NCI-H128 (cell line): ENCODE results near the gene TIAM1.

Experiments
- DNase-seq: peaks from one replicate; lab custom pipeline; 2025; ENCODE audit not compliant: unreplicated experiment; lab: John Stamatoyannopoulos, UW

Gene TIAM1

DNA sequence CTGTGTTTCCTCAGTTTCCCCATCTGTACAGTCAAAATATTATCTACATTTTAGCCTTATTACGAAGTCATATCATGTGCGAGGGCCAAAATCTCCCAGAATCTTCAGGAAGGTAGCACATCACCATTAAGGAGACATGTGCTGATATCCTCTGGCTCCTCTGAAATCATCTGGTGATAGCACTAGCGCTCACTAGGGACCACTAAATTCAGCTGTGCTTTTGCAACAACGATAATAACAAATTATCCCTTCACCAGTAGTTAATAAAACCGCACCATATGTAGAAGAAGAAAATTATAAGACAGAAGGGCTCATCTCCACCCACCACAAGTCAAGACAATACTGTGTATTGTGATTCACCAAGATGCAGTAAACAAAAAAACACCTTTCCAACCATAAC, 53.3 kb downstream of the TIAM1 start:
- DNase-seq = no peak

DNA sequence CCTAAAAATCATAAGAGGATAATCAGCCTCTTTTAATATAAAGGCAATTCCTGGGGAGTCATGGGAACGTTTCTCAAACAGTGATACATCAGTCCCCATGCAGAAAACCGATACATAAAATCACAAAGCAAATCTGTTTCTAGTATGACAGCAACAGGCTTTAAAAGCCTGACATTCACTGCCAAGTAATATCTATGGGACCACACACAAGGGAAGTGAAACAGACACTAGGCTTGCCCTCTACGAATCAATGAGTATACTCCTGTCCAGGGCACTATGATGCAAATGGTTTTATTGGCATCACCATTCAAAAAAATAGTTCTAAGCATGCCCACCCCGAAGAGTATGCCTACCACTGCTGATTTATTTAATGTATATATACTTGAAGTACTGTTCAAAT, 54.4 kb downstream of the TIAM1 start:
- DNase-seq = no peak

DNA sequence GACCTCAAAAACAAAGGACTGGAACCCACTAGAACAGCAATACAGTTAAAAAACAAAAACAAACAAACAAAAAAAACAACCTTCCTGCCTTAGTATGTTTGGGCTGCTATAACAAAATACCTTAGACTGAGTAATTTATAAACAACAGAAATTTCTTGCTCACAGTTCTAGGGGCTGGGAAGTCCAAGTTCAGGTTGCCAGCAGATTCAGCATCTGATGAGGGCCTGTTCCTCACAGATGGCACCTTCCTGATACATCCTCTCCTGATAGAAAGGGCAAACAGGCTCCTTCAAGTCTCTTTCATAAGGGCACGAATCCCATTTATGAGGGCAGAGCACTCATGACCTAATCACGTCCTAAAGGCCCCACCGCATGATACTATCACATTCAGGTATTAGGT, 55.9 kb downstream of the TIAM1 start:
- DNase-seq = no peak

DNA sequence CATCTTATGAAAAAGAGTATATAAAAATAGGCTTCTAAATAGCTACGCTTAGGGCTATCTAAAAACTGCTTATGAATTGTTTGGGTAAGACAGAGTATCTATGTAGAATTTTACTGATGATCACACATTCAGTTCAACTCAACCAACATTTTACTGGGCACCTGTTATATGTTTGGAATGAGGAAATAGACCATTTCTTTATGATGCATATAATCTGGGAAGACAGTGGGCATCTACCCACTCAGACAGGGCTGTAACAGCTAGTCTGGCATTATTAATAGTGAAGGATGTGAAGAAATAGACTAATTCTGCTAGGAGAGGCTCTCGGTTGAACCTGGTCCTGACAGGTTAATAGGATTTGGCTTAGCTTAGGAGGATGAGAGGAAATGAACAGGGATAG, 56.9 kb downstream of the TIAM1 start:
- no peak for DNase-seq

DNA sequence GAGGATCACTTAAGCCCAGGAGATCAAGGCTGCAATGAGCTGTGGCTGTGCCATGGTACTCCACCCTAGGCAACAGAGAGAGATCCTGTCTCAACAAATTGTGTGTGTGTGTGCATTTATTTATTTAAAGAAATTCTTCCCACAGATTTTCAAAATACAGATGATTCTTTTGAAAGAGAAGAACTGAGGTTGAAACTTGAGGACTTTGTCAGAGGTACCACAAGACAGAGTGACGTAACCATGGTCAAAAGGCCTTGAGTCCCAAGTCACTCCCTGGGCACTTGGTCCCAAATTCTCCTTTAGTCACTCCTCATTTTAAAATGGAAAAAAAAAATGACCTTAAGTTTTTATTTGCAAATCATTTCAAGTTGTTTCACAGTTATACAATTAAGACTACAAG, 57.4 kb downstream of the TIAM1 start:
- no peak for DNase-seq

DNA sequence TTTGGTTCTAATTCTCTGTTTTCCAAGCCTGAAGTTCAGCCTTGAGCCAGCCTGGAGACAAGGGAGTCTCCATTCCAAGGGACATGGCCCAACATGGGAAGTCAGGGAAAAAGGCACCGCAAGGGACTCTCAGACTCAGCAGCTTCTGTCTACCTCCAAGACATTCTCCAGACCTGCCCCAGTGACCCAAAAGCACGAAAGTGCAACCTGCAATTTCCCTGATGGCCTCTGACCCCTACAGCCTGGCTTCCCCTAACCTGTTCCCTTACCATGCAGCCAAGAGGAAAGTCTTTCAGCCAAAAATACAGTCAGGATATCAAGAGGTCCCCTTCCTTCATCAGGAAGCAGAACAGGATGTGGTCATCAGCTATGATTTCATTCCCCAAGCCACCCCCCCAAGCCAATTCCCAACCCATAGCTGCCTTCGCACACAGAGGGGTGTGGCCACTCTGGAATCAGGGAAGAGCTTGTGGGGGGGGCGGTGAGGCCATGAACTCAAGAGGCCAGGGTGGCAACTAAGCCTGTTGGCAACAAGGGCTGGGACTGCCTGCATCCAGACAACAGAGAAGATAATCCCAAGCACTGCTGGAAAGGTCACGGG, 59.2 kb downstream of the TIAM1 start:
- no peak for DNase-seq

DNA sequence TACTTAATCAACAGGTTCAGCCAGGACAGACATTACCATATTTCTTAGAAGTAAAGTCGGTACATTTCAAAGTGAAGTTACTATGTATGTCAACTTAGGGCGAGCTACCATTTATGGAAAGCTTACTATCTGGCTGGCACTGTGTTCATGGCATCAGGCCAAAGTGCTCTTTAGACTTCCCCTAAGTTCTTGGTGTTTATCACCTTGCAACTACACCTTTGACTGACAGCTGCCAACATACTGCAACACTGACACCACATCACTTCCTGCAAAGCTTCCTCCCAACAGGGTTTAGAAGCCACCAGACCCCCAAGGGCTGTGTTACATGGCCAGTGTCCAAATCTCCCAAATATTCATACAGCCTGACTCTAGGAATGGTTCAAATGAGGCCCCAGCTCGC, 61.0 kb downstream of the TIAM1 start:
- no peak for DNase-seq

DNA sequence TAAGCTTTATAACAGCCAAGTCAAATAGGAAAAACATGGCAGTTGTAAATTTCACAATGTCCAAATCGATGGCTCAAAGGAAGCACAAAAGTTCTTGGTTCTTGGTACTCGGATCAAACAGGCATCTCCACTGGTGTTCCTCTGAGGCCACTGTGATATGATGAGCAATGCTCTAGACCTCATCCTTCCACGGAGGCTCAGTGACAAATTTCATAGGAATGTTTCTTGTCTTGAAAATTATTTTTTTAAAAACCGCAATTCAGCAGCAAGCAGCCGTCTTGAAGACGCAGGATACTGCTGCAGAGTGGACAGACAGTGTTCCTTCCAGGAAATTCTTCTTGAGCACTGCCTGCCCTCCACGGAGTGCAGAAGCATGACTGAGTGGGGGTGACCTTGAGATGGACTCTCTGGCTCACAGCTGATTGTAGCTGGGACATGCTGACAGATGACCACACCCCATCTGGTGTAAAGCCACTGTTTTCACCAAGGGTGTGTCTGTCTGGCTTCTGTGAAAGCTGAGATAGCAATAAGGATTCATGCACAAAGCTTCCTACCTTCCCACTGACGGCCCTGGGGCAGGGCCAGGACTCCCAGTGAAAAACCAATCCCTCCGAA, 61.9 kb downstream of the TIAM1 start:
- no peak for DNase-seq

DNA sequence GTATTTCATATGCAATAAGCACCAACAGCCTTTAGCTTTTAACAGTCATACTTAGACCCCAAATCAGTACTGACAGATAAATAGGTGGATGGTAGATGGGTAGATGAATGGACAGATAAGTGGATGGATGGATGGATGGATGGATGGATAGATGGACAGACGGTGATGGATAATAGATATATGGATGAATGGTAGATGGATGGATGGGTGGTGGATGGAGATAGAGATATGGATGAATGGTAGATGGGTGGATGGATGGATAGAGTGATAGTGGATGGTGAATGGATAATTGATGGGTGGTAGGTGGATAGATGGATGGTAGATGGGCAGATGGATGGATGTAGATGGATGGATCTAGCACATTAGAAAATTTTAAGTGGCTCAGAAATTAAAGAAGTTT, 62.5 kb downstream of the TIAM1 start:
- no peak for DNase-seq

DNA sequence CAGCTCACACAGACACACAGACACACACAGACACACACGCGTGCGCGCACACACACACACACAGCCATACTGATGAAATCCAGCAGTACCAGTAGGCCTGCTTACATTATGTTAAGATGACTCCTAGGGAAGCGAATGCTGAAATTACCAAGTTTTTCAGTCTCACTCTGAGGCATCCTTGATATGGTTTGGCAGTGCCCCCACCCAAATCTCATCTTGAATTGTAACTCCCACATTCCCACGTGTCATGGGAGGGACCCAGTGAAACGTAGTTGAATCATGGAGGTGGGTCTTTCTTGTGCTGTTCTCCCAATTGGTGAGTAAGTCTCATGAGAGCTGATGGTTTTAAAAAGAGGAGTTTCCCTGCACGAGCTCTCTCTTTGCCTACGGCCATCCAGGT, 64.1 kb downstream of the TIAM1 start:
- DNase-seq = no peak

DNA sequence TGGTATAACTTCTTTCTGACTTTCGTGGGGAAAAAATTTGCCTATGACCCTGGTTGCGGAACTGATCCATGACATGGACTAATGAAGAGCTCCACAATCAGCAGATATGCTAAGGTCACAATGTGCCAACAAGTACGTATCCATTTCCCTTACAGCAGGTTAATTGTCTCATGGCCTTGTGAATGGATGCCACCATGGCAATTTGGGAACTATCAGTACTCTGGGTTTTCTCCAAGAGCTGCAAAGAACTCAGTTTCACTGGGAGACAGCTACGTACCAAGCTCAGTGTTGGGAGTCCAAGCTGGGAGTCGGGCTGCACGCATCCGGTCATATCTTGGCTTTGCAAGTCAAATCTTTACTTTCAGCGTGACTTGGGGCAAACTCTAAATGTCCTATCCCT, 64.8 kb downstream of the TIAM1 start:
- DNase-seq = no peak

DNA sequence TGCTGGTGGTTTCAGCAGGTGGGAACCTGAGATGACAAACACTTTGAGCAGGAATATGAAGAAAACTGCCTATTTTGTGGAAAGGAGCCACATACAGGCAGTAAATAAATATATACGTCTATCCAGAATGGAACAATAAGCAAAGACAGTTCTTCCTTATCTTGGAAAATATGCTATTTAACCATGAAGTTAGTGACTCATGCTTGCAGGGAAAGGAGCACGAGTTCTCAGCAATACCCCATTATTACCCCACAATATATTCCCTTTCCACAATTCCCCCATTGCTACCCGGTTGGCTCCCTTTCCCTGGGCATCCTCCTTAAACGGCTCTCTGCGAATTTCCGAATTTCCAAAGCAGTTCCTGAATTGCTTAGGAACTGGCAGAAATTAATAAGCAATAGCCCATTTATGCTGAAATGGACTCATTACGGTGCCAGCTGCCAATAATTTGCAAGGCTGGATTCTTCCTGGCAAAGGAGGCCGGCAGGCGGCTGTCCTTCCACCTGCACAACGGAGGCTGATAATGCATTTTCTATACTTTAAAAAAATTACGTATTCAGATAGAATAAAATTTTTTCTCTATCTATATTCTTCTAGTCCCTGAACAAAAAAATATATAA, 65.4 kb downstream of the TIAM1 start:
- DNase-seq = no peak

DNA sequence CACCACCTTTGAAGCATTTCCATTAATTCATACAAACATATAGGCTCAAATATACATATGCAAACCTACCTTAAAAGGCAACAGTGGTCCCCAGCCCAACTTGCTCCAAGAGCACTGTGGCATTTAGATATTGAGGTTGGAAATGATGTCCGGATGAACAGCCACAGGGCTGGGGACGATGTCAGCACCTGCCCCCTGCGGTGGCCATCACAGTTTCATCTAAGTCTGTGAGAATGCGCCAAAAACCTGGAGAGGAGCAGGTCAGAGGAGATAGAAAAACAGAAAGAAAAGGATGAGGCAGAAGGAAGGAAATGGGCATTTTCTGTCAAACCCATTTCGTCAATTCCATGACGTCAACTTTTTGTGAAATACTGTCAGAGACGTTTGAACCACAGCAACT, 67.4 kb downstream of the TIAM1 start:
- no peak for DNase-seq

DNA sequence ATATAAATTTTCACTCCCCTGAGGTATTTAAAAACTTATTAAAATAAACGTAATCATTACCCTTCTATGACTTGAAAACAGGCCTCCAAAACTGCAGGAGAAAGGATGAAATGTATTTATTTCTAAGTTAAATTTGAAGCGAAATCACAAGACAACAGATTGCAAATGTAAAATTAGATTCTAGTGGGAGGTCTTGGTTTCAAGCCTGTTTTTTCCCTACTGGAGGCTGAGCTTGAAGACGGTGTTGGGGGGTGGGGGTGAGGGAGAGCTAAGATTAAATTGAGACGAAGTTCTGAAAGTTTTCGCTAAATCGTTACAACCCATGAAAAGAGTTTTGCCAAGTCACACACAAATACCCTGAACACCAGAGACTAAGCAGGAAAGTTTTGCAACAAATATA, 68.2 kb downstream of the TIAM1 start:
- DNase-seq = no peak

DNA sequence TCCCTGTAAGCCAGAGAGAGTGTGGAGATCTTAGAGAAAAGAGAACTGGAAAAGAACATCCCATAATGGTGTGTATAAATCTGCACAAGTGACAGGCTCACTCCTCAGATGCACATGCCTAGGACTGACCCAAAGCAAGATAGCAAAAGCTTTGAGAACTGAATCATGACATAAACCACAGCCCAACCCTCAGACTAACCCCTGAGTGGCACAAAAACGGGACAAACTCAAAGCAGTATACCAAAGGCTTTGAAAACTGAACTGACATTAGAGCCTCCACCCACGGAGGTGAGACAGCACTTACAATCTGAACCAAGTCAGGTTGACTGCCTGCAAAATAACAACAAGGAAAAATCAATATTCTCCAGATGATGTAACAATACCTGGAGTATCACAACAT, 70.8 kb downstream of the TIAM1 start:
- no peak for DNase-seq

DNA sequence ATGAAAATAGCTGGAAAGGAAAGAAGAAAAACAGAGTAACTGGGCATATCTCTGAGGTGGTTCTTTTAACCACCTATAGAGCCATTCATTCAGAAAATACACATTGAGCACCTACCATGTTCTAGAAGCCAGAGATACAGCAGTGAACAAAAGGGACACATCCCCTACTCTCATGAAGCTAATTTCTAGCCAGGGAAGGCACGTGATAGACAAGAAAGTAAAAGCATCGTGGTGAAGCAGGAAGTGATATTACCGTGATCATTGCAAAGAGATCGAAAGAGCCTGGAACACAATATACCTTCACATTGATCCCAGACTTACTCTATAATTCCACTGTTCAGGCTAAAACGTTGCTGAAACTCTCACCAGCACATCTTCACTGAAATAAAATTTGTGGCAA, 76.0 kb downstream of the TIAM1 start:
- DNase-seq = no peak

DNA sequence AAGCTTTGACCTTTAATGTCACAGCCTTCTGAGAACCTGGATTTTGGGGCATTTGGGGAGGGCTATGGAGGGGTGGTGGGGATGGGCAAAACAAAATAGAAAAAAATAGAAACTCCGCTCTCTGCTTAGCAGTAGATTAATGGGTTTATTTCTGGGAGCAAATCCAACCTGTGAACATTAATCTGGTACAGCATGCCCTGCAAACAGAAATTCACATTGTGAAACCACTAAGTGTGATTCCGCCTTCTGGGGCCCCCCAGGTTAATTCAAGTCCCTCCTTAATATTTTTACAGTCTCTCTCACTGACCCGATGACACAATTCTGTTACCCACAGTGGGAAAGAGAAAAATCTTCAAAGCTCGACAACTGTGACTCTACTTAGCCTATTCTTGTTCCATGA, 76.4 kb downstream of the TIAM1 start:
- DNase-seq = no peak

DNA sequence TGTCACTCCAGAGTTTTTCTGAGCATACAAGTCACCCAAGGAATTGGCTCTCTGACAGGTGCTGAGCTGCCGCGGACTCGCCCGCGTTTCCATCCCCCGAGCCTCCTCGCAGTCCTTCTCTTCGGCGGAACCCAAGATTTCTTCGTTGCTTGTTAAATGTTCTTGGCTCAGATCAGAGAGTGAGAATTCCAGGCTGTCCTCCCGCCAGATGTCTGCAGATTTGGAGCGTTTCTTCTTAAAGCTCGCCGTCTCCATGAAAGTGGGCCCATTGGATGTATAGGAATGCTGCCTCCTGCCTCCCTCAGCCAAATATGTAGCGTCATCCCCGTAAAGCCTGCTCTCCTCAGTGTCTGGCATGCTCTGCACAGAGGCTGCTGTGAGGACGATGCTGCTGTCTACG, 77.8 kb downstream of the TIAM1 start:
- DNase-seq = no peak

DNA sequence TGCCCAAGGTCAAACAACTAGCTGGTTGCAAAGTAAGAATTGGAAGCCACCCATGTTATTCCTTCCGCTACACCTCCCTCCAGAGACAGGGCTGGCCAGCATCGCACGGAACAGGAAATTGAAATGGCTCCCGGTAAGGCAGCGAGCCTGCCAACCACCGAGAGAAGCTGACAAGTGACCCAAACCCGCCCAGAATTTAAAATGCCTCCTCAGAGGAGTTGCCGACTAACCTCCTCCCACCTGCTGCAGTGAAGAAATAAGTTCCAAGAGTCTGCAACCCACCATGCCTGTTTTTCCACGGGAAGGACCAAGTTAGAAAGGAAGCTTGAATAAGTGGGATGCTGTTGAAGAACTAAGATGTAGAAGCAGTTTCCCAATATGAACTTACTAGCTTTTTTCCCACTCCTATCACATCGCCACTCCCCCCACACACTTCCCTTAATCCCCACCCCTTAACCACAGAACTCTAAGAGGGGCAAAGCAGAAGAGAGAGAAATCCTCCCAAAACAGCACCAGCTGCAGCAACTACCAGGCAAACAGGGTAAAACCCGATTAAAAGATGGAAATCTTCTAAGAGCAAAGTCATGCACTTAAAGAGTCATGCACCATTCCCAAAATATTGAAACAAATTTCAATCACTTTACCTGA, 78.6 kb downstream of the TIAM1 start:
- no peak for DNase-seq

DNA sequence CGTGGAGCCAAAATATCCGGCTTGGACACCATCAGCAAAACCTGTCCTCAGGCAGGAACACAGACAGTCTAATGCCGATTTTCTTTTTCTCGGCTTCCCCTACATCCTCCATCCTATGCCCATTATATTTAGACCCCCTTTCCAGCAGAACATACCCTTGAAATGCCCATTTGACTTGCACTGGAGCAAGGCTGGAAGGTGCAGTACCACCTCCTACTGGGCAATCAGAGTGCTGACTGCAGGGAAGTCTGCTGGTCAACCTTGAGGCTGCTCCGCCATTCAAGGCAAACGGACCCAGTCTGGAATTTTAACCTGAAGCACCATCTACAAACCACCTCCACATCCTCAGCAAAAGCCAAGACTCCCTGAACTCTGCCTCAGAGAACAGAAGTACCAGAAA, 79.5 kb downstream of the TIAM1 start:
- no peak for DNase-seq

DNA sequence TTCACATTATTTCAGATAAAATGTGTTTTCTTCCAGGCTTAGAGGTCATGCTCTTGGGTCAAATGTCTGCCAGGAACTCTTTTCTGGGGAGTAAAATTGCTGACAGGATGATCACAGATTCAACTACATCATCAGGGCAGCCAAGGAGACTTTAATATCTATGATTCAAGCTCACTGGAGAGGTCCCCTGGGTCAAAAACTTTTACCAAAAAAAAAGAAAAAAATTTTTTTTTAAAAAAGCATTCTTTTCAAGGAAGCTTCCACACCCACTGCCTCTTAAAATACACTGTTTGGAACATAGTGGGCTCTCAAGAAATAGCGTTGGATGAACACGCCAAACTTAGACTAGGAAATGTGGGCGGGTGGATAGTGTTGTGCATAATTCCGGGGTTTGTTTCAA, 81.3 kb downstream of the TIAM1 start:
- DNase-seq = no peak

DNA sequence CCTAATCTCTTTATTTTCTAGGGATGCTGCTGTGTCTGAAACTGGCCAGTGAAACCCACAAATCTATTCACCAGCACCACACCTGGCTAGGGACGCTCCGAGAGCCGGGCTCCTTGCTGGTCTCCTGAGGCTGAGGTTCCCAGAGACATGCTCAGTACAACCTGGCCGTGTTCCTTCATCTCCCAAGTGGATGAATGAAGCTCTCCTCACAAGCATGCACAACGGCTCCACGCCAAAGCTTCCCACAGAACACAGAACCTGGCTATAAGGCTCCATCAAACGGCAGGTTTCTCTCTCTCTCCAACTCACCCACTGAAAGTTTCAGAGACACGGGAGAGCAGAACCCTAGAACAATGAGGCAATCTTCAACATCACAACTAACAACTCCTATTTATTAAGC, 82.3 kb downstream of the TIAM1 start:
- no peak for DNase-seq

DNA sequence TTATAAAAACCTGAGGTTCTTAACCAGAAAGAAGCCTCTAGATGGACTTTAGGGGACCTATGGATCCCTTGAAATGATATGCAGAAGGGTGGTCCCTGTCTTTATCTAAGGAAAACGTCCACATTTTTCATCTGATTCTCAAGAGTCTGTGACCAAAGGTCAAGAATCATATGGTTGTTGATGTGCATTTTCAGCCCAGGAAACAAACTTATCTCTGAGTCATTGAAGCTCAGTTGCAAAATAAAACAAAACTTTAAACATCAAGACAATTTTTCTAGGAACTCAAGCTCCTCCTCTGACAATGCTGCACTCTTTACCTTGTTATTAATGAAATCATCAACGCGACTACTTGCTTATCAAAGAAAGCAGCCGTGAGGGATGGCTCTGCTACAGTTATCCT, 83.3 kb downstream of the TIAM1 start:
- no peak for DNase-seq
